ENCODE measurements around the gene SLC25A30.
"Not testable (repeated sequence)": the region's sequence is repeated elsewhere in the genome, so short reads cannot be mapped to it uniquely, and the experiment has no call there.

The SLC25A30 gene

DNA sequence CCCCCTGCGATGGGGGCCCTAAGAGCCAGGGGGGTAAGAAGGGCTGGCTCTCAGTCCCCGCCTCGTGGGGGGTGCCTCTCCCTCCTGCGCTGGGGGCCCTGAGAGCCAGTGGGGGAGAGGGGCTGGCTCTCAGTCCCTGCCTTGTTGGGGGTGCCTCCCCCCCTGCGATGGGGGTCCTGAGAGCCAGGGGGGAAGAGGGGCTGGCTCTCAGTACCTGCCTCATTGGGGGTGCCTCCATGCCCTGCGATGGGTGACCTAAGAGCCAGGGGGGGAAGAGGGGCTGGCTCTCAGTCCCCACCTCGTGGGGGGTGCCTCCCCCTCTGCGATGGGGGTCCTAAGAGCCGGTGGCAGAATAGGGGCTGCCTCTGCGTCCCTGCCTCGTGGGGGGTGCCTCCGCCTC, 40.9 kb downstream of the SLC25A30 start:
- not testable (repeated sequence) for H3K36me3 Mint-ChIP-seq; H3K4me3 Mint-ChIP-seq; H3K9me3 Mint-ChIP-seq; H3K27me3 Mint-ChIP-seq; H3K4me1 Mint-ChIP-seq; ATAC-seq (ENCODE audit: low read depth); H3K27ac Mint-ChIP-seq; DNase-seq (ENCODE audit: low spot score in 2 of 2)

- not testable (repeated sequence) for H3K27me3 Mint-ChIP-seq; H3K9me3 Mint-ChIP-seq; DNase-seq (ENCODE audit: low spot score in 2 of 2); ATAC-seq (ENCODE audit: low read depth); H3K27ac Mint-ChIP-seq; H3K4me1 Mint-ChIP-seq; H3K4me3 Mint-ChIP-seq; H3K36me3 Mint-ChIP-seq
These were observed 41.5 kb downstream of the SLC25A30 start for GRCh38 chr13:45376651-45377050.

DNA sequence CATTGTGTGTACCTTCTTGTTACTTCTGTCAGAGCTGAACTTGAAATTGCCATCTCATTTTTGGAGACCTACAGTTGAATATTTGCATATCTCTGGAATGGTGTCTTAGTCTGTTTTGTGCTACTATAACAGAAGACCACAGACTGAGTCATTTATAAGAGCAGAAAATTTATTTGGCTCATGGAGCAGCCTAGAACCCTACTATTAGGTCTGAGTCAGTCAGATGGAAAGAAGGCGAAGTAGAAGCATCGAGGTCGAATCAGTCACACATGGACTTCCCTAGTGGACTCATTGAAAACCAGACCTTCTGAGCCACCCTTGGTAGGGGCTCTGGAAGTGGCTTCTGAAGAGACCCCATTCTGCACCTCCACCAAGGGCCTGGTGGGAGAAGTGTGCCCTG, 43.3 kb downstream of the SLC25A30 start:
- H3K27me3 Mint-ChIP-seq, result no peaks in the 10 kb centered on the region
- no peak for ATAC-seq (ENCODE audit: low read depth)

DNA sequence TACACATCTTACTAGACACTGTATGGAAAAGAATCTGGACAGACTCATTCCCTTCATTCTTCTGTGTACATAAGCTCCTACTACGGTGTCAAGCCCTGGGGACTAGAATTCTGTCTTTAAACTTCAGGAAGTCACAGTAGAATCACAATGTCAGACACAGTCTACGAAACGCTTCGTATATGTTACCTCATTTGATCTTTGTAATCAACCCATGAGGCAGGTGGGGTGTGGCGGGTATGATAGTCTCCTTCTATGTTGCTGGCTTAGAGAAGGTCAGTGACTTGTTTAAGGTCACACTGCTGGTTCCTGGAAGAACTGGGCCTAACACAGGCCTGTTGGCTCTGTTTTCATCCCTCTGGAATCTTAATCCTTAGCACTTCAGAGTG, 45.0 kb downstream of the SLC25A30 start:
- Mint-ChIP-seq H3K9me3 (no peaks in the 10 kb centered on the region), H3K4me1 (peaks cover 11% of the 10 kb centered on the region), H3K36me3 (peaks cover 5% of the 10 kb centered on the region), H3K27ac (peak overlapping the region; percentile 17), H3K27me3 (no peaks in the 10 kb centered on the region), H3K4me3 (no peak overlapping the region)
- DNase-seq (ENCODE audit: low spot score in 2 of 2) (no peak), ATAC-seq (ENCODE audit: low read depth) (no peak)

More for the DNA sequence above, 43.3 kb downstream of the SLC25A30 start:
- DNase-seq (ENCODE audit: low spot score in 2 of 2), result no peak
- H3K27ac Mint-ChIP-seq, result no peak overlapping the region
- peaks cover 2% of the 10 kb centered on the region for H3K36me3 Mint-ChIP-seq
- H3K4me1 Mint-ChIP-seq, result peaks cover 2% of the 10 kb centered on the region
- no peaks in the 10 kb centered on the region for H3K9me3 Mint-ChIP-seq
- no peak overlapping the region for H3K4me3 Mint-ChIP-seq

GRCh38 chr13:45372189-45373161, 45.7 kb downstream of the SLC25A30 start:
- no peak for DNase-seq (ENCODE audit: low spot score in 2 of 2)
- Mint-ChIP-seq H3K27ac (no peak overlapping the region), H3K36me3 (peaks cover 5% of the 10 kb centered on the region)

DNA sequence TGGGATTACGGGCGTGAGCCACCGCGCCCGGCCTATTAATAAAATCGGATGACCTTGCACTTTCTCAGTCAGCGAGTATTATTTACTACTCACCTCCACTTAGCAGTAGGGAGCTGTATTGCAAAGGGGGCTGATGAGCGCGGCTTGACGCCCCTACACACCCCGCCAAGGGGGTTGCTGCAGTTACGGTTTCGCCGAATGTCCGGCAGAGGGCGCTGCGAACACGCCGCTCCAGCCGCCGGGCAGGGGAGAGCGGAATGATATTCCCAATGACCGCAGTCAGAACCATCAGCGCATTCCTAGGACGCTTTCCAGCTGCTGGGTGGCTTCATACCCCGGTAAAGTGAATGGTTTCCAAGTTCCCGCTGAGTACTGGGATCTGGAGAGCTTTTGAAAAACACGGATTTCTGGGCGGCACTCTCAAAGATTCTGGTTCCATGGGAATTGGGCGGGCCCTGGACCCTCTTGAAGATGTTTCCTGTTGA, 47.2 kb downstream of the SLC25A30 start:
- Mint-ChIP-seq H3K4me3 (no peak overlapping the region), H3K4me1 (peaks cover 18% of the 10 kb centered on the region), H3K27ac (no peak overlapping the region), H3K36me3 (peaks cover 5% of the 10 kb centered on the region), H3K9me3 (no peaks in the 10 kb centered on the region), H3K27me3 (no peaks in the 10 kb centered on the region)
- DNase-seq (ENCODE audit: low spot score in 2 of 2) (peak; percentile 42 to 51), ATAC-seq (ENCODE audit: low read depth) (peak; percentile 17)

More at GRCh38 chr13:45372189-45373161, 45.7 kb downstream of the SLC25A30 start:
- no peak overlapping the region for H3K4me3 Mint-ChIP-seq
- no peak for ATAC-seq (ENCODE audit: low read depth)
- H3K9me3 Mint-ChIP-seq, result no peaks in the 10 kb centered on the region
- no peaks in the 10 kb centered on the region for H3K27me3 Mint-ChIP-seq
- peaks cover 12% of the 10 kb centered on the region for H3K4me1 Mint-ChIP-seq

- Mint-ChIP-seq H3K4me1 (peaks cover 18% of the 10 kb centered on the region), H3K4me3 (no peak overlapping the region), H3K27ac (peak overlapping the region; percentile 8), H3K9me3 (peaks cover under 1% of the 10 kb centered on the region), H3K36me3 (peaks cover 10% of the 10 kb centered on the region), H3K27me3 (no peaks in the 10 kb centered on the region)
- ATAC-seq (ENCODE audit: low read depth), result no peak
- no peak for DNase-seq (ENCODE audit: low spot score in 2 of 2)
These were observed 49.1 kb downstream of the SLC25A30 start for GRCh38 chr13:45369116-45369515.

DNA sequence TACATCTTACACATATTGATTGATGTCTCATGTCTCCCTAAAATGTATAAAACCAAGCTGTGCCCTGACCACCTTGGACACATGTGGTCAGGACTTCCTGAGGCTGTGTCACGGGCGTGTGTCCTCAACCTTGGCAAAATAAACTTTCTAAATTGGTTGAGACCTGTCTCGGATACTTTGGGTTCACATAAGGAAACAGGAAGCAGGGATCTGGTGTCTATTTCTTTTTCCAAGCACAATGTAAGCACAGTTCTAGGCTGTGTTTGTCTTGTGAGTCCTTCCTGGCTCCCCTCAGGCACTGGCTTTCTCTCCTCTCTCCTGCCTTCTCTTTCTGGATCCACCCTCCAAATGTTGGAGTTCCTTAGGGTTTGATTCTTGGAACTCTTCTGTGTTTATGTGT, 49.6 kb downstream of the SLC25A30 start:
- ATAC-seq (ENCODE audit: low read depth), result no peak
- DNase-seq (ENCODE audit: low spot score in 2 of 2), result no peak
- H3K27ac Mint-ChIP-seq, result peak overlapping the region; percentile 8
- peaks cover 14% of the 10 kb centered on the region for H3K36me3 Mint-ChIP-seq
- peak overlapping the region; percentile 18 for H3K4me3 Mint-ChIP-seq
- no peaks in the 10 kb centered on the region for H3K27me3 Mint-ChIP-seq
- H3K9me3 Mint-ChIP-seq, result peaks cover 6% of the 10 kb centered on the region
- peaks cover 18% of the 10 kb centered on the region for H3K4me1 Mint-ChIP-seq

DNA sequence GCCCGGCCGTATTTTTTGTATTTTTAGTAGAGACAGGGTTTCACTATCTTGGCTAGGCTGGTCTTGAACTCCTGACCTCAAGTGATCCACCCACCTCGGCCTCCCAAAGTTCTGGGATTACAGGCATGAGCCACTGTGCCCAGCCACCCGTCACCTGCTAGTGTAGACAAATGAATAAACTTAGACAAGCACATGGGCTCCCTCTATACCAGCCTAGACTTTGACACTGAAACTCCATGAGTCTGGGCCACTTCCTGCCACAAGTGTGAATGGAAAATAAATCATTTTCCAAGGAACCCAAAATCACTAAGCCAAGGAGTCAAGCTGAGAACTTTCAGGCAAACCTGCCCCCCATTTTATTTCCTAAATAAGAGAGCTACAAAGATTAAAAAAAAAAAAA, 50.2 kb downstream of the SLC25A30 start:
- Mint-ChIP-seq H3K4me1 (peaks cover 18% of the 10 kb centered on the region), H3K4me3 (peak overlapping the region; percentile 17), H3K36me3 (peaks cover 16% of the 10 kb centered on the region), H3K27ac (peak overlapping the region; percentile 35), H3K9me3 (peaks cover 9% of the 10 kb centered on the region), H3K27me3 (no peaks in the 10 kb centered on the region)
- ATAC-seq (ENCODE audit: low read depth) (no peak), DNase-seq (ENCODE audit: low spot score in 2 of 2) (no peak)

DNA sequence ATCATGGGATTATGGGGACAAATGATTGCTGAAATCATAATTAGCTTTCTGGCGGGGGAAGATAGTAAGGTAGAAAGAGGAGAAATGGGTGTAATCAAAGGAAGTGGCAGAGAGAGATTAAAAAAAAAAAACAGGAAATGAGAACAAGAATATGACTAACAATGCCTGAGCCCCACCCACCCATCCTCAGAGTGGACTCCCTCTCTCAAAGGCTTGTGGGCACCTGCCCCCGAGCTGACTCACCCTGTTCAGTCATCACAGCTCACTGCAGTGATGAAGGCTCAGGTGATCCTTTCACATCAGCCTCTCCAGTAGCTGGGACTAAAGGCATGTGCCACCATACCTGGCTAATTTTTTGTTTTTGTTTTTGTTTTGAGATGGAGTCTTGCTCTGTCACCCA, 50.8 kb downstream of the SLC25A30 start:
- DNase-seq (ENCODE audit: low spot score in 2 of 2) (peak; percentile 34 to 52), ATAC-seq (ENCODE audit: low read depth) (peak; percentile 99)
- H3K4me1 Mint-ChIP-seq, result peaks cover 18% of the 10 kb centered on the region

DNA sequence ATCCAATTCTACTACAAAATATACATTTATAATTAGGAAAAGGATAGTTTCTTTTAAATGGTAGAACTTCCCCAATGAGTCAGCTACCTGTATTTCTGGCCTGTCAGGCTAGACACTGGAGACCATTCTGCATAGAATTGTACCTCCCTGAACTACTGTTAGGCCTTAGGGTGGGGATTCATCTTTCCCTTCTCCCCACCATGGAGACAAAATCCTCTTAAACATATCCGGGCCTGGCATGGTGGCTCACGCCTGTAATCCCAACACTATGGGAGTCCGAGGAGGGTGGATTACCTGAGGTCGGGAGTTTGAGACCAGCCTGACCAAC, 52.7 kb downstream of the SLC25A30 start:
- Mint-ChIP-seq H3K4me1 (peaks cover 24% of the 10 kb centered on the region), H3K9me3 (peaks cover 9% of the 10 kb centered on the region), H3K36me3 (peaks cover 26% of the 10 kb centered on the region), H3K4me3 (no peak overlapping the region), H3K27ac (no peak overlapping the region), H3K27me3 (no peaks in the 10 kb centered on the region)
- DNase-seq (ENCODE audit: low spot score in 2 of 2) (no peak), ATAC-seq (ENCODE audit: low read depth) (no peak)

More for the DNA sequence above, 50.8 kb downstream of the SLC25A30 start:
- peaks cover 18% of the 10 kb centered on the region for H3K36me3 Mint-ChIP-seq
- H3K27ac Mint-ChIP-seq, result peak overlapping the region; percentile 35
- H3K9me3 Mint-ChIP-seq, result peaks cover 9% of the 10 kb centered on the region
- H3K27me3 Mint-ChIP-seq, result no peaks in the 10 kb centered on the region
- H3K4me3 Mint-ChIP-seq, result peak overlapping the region; percentile 47

DNA sequence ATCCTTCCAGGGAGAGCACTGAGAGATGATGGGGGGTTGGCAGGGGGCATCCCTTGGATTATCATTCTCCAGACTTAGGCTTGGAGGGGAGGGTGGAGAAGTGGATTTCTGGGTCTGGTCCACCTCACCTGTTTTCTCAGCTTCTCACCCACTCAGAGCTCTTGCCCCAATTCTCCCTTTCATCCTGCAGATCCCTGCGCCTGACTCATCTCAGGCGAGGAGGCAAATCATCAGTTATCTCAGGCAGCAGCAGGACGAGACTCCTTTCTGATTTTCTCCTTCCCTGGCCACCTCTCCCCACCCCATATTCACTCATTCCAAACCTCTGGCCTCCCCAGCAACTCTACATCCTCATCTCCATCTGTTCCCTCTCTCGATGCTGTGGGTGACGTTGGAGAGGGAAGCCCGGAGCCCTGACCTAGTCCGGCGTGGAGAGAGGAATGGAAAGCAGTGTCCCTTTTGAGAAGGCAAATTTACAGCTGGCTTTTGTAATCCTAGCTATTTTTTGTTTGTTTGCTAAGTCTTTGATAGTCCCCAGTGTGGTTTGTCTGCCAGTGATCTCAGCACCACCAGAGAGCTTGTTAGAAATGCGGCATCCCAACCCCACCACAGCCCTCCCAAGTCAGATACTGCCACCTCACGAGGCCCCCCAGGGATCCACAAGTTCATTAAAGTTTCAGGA, 53.2 kb downstream of the SLC25A30 start:
- DNase-seq (ENCODE audit: low spot score in 2 of 2) (no peak), ATAC-seq (ENCODE audit: low read depth) (no peak)
- no peaks in the 10 kb centered on the region for H3K27me3 Mint-ChIP-seq
- H3K36me3 Mint-ChIP-seq, result peaks cover 30% of the 10 kb centered on the region
- H3K27ac Mint-ChIP-seq, result no peak overlapping the region
- peaks cover 9% of the 10 kb centered on the region for H3K9me3 Mint-ChIP-seq
- peaks cover 24% of the 10 kb centered on the region for H3K4me1 Mint-ChIP-seq
- H3K4me3 Mint-ChIP-seq, result no peak overlapping the region

DNA sequence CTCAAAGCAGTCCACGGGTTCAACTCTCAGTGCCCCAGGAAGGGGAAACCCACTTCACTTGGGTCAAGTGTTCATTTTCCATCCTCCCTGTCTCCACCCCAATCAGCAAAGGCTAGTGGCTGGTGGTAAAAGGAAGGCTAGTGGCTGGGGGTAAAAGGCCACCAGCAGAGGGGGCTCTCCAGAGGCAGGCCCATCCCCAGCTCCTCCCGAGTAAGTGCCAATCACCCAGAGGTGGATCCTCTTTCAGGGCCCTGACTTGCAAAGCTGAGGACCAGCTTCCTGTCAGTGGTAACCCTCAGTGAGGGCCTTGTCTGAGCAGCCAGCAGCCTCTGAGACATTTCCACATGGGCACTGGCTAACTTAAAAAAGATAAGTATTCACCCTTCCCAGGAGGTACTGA, 55.2 kb downstream of the SLC25A30 start:
- Mint-ChIP-seq H3K36me3 (peaks cover 31% of the 10 kb centered on the region), H3K27ac (no peak overlapping the region), H3K4me1 (peaks cover 15% of the 10 kb centered on the region), H3K27me3 (no peaks in the 10 kb centered on the region), H3K4me3 (no peak overlapping the region), H3K9me3 (peaks cover 9% of the 10 kb centered on the region)
- no peak for DNase-seq (ENCODE audit: low spot score in 2 of 2)
- no peak for ATAC-seq (ENCODE audit: low read depth)

GRCh38 chr13:45361596-45362206, 56.5 kb downstream of the SLC25A30 start:
- Mint-ChIP-seq H3K36me3 (peaks cover 39% of the 10 kb centered on the region), H3K4me1 (peaks cover 12% of the 10 kb centered on the region), H3K9me3 (peaks cover 9% of the 10 kb centered on the region), H3K27ac (no peak overlapping the region), H3K27me3 (no peaks in the 10 kb centered on the region), H3K4me3 (no peak overlapping the region)
- DNase-seq (ENCODE audit: low spot score in 2 of 2) (no peak), ATAC-seq (ENCODE audit: low read depth) (no peak)
